ENCODE data around the gene ALG12.

ALG12 gene

DNA sequence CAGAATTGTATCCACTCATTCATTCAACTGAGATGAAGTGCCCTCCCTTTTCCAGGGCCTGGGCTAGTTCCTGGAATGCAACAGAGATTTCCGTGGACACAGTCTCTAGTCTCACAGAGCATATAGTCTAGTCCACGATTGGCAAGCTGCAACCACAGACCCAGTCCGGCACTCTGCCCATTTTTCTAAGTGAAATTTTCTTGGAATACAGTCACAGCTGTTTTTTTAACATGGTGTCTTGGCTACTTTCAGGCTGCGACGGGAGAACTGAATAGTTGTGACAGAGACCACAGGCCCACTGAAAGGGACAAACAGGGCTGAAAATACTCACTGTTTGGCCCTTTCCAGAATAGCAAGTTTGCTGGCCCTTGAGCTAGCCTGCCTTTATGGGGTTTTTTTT lies 29.2 kb downstream of the ALG12 start:
- peaks cover 12 to 28% of the 10 kb centered on the region in 2 donors for H3K36me3 ChIP-seq (ENCODE audit: control insufficient read depth in 2 of 2, insufficient read depth in 2 of 2, low read length in 2 of 2)
- no peak overlapping the region for H3K4me3 ChIP-seq (ENCODE audit: low read length in 2 of 2)
- H3K4me1 ChIP-seq (ENCODE audit: control insufficient read depth, insufficient read depth, low read length), result no peaks in the 10 kb centered on the region
- no peak overlapping the region for H3K9ac ChIP-seq (ENCODE audit: low read length in 2 of 2)
- no peaks in the 10 kb centered on the region for H3K27me3 ChIP-seq (ENCODE audit: control insufficient read depth in 1 of 2, insufficient read depth in 2 of 2, low read length in 2 of 2)
- H3K9me3 ChIP-seq (ENCODE audit: control insufficient read depth in 2 of 2, low read length in 2 of 2), result no peaks in the 10 kb centered on the region
- H3K27ac ChIP-seq (ENCODE audit: low read length), result no peak overlapping the region

DNA sequence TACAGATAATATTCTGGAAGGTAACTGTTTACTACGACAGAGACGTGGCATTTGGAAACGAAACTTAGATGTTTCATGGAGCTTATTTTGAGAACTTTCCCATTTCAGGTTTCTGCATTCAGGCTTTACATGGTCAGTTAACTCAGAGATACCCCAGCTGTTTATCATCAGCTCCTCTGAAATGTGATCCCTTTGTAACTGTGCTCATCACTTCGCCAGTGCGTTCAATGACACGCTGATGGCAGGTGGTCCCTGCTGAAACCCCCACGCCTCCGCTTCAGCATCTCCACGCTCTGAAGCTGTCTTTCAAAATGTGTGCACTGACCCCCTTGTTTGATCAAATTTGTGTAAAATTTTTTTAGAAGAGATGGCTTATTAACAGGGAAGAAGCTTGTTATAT lies 30.5 kb downstream of the ALG12 start:
- H3K27me3 ChIP-seq (ENCODE audit: control insufficient read depth in 1 of 2, insufficient read depth in 2 of 2, low read length in 2 of 2), result no peaks in the 10 kb centered on the region
- H3K9ac ChIP-seq (ENCODE audit: low read length in 2 of 2), result no peak overlapping the region
- H3K9me3 ChIP-seq (ENCODE audit: control insufficient read depth in 2 of 2, low read length in 2 of 2), result no peaks in the 10 kb centered on the region
- no peaks in the 10 kb centered on the region for H3K4me1 ChIP-seq (ENCODE audit: control insufficient read depth, insufficient read depth, low read length)
- peaks cover 12 to 28% of the 10 kb centered on the region in 2 donors for H3K36me3 ChIP-seq (ENCODE audit: control insufficient read depth in 2 of 2, insufficient read depth in 2 of 2, low read length in 2 of 2)
- no peak overlapping the region for H3K4me3 ChIP-seq (ENCODE audit: low read length in 2 of 2)
- H3K27ac ChIP-seq (ENCODE audit: low read length), result no peak overlapping the region

DNA sequence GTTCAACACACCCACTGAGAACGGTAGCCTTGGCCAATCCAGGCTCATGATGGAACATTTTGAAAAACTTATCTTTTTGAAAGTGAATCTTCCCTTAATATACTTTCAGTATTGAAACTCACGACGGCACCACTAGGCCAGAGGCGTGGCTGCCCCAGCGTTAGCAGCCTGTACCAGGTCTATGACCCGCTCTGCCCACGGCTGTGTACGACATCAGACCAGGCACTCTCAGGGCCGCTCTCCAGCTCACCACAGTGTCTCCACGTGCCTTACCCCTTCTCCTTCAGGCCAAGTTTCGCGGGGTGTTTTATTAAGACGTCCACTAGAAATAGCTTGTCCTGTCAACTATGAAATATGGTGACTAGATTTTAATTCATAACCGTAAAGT lies 31.2 kb downstream of the ALG12 start:
- Histone ChIP-seq H3K27me3 (ENCODE audit: control insufficient read depth in 1 of 2, insufficient read depth in 2 of 2, low read length in 2 of 2) (no peaks in the 10 kb centered on the region), H3K4me1 (ENCODE audit: control insufficient read depth, insufficient read depth, low read length) (no peaks in the 10 kb centered on the region), H3K9ac (ENCODE audit: low read length in 2 of 2) (no peak overlapping the region), H3K27ac (ENCODE audit: low read length) (no peak overlapping the region), H3K9me3 (ENCODE audit: control insufficient read depth in 2 of 2, low read length in 2 of 2) (no peaks in the 10 kb centered on the region), H3K36me3 (ENCODE audit: control insufficient read depth in 2 of 2, insufficient read depth in 2 of 2, low read length in 2 of 2) (peaks cover 10 to 24% of the 10 kb centered on the region in 2 donors), H3K4me3 (ENCODE audit: low read length in 2 of 2) (no peak overlapping the region)

DNA sequence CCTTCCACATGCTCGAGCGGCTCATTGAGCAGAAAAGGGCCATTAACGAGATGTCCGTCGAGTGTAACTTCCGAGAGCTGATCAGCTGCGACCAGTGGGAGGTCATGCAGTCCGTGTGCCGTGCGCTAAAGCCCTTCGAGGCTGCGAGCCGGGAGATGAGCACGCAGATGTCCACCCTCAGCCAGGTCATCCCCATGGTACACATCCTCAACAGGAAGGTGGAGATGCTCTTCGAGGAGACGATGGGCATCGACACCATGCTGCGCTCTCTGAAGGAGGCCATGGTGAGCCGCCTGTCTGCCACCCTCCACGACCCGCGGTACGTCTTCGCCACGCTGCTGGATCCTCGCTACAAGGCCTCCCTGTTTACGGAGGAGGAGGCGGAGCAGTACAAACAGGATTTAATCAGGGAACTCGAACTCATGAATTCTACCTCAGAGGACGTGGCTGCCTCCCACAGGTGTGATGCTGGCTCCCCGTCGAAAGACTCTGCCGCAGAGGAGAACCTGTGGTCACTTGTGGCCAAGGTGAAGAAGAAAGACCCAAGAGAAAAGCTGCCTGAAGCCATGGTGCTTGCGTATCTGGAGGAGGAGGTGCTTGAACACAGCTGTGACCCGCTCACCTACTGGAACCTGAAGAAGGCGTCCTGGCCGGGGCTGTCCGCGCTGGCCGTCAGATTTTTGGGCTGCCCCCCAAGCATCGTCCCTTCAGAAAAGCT lies 31.7 kb downstream of the ALG12 start:
- Histone ChIP-seq H3K4me1 (ENCODE audit: control insufficient read depth, insufficient read depth, low read length) (no peaks in the 10 kb centered on the region), H3K9me3 (ENCODE audit: control insufficient read depth in 2 of 2, low read length in 2 of 2) (no peaks in the 10 kb centered on the region), H3K9ac (ENCODE audit: low read length in 2 of 2) (no peak overlapping the region), H3K4me3 (ENCODE audit: low read length in 2 of 2) (no peak overlapping the region), H3K27ac (ENCODE audit: low read length) (no peak overlapping the region), H3K36me3 (ENCODE audit: control insufficient read depth in 2 of 2, insufficient read depth in 2 of 2, low read length in 2 of 2) (peaks cover 10 to 24% of the 10 kb centered on the region in 2 donors), H3K27me3 (ENCODE audit: control insufficient read depth in 1 of 2, insufficient read depth in 2 of 2, low read length in 2 of 2) (no peaks in the 10 kb centered on the region)

DNA sequence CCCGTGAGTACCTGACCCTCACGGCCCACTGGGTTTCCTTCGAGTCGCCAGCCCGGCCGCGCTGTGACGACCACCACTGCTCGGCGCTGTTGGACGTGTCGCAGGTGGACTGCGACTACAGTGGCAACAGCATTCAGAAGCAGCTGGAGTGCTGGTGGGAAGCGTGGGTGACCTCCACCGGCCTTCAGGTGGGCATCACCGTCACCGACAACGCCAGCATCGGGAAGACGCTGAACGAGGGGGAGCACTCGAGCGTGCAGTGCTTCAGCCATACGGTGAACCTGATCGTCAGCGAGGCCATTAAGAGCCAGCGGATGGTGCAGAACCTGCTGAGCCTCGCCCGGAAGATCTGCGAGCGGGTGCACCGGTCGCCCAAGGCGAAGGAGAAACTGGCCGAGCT lies 32.4 kb downstream of the ALG12 start:
- Histone ChIP-seq H3K4me1 (ENCODE audit: control insufficient read depth, insufficient read depth, low read length) (no peaks in the 10 kb centered on the region), H3K27ac (ENCODE audit: low read length) (no peak overlapping the region), H3K36me3 (ENCODE audit: control insufficient read depth in 2 of 2, insufficient read depth in 2 of 2, low read length in 2 of 2) (peaks cover 10 to 21% of the 10 kb centered on the region in 2 donors), H3K4me3 (ENCODE audit: low read length in 2 of 2) (no peak overlapping the region), H3K9ac (ENCODE audit: low read length in 2 of 2) (no peak overlapping the region), H3K27me3 (ENCODE audit: control insufficient read depth in 1 of 2, insufficient read depth in 2 of 2, low read length in 2 of 2) (no peaks in the 10 kb centered on the region), H3K9me3 (ENCODE audit: control insufficient read depth in 2 of 2, low read length in 2 of 2) (no peaks in the 10 kb centered on the region)

DNA sequence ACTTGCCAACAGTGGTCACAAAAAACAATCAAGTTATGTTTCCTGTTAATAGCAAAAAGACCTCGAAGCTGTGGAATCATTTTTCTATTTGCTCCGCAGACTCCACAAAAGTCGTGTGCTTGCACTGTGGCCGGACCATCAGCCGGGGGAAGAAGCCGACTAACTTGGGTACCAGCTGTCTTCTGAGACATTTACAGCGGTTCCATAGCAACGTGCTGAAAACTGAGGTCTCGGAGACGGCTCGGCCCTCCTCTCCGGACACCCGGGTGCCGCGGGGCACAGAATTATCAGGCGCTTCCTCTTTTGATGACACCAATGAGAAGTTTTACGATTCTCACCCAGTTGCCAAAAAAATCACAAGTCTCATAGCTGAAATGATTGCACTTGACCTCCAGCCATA lies 33.0 kb downstream of the ALG12 start:
- H3K27me3 ChIP-seq (ENCODE audit: control insufficient read depth in 1 of 2, insufficient read depth in 2 of 2, low read length in 2 of 2), result no peaks in the 10 kb centered on the region
- H3K9me3 ChIP-seq (ENCODE audit: control insufficient read depth in 2 of 2, low read length in 2 of 2), result peaks cover 0 to 2% of the 10 kb centered on the region in 2 donors
- H3K4me3 ChIP-seq (ENCODE audit: low read length in 2 of 2), result no peak overlapping the region
- H3K27ac ChIP-seq (ENCODE audit: low read length), result no peak overlapping the region
- peaks cover 10 to 21% of the 10 kb centered on the region in 2 donors for H3K36me3 ChIP-seq (ENCODE audit: control insufficient read depth in 2 of 2, insufficient read depth in 2 of 2, low read length in 2 of 2)
- H3K9ac ChIP-seq (ENCODE audit: low read length in 2 of 2), result no peak overlapping the region
- H3K4me1 ChIP-seq (ENCODE audit: control insufficient read depth, insufficient read depth, low read length), result no peaks in the 10 kb centered on the region

DNA sequence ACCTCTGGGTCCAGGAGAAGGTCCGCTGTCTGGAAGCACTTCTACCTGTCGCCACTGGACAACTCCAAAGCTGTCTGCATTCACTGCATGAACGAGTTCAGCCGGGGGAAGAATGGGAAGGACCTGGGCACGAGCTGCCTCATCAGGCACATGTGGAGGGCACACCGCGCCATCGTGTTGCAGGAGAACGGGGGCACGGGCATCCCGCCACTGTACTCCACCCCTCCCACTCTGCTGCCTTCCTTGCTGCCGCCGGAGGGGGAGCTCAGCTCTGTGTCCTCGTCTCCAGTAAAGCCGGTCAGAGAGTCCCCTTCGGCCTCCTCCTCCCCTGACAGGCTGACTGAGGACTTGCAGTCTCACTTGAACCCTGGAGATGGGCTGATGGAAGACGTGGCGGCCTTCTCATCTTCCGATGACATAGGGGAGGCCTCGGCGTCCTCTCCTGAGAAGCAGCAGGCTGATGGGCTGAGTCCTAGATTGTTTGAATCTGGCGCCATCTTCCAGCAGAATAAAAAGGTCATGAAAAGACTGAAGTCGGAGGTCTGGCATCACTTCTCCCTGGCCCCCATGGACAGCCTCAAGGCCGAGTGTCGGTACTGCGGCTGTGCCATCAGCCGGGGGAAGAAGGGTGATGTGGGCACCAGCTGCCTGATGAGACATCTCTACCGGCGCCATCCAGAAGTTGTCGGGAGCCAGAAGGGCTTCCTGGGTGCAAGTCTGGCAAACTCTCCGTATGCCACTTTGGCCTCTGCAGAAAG lies 33.6 kb downstream of the ALG12 start:
- Histone ChIP-seq H3K4me1 (ENCODE audit: control insufficient read depth, insufficient read depth, low read length) (no peaks in the 10 kb centered on the region), H3K9me3 (ENCODE audit: control insufficient read depth in 2 of 2, low read length in 2 of 2) (peaks cover 0 to 4% of the 10 kb centered on the region in 2 donors), H3K27ac (ENCODE audit: low read length) (no peak overlapping the region), H3K9ac (ENCODE audit: low read length in 2 of 2) (no peak overlapping the region), H3K36me3 (ENCODE audit: control insufficient read depth in 2 of 2, insufficient read depth in 2 of 2, low read length in 2 of 2) (peaks cover 10 to 21% of the 10 kb centered on the region in 2 donors), H3K27me3 (ENCODE audit: control insufficient read depth in 1 of 2, insufficient read depth in 2 of 2, low read length in 2 of 2) (no peaks in the 10 kb centered on the region), H3K4me3 (ENCODE audit: low read length in 2 of 2) (no peak overlapping the region)

DNA sequence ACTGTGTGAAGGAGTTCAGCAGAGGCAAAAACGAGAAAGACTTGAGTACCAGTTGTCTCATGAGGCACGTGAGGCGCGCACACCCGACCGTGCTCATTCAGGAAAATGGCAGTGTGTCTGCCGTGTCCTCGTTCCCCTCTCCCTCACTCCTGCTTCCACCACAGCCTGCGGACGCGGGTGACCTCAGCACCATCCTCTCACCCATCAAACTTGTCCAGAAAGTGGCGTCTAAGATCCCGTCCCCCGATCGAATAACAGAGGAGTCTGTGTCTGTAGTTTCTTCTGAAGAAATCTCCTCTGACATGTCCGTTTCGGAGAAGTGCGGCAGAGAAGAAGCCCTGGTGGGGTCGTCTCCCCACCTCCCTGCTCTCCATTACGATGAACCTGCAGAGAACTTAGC lies 34.2 kb downstream of the ALG12 start:
- H3K27me3 ChIP-seq (ENCODE audit: control insufficient read depth in 1 of 2, insufficient read depth in 2 of 2, low read length in 2 of 2), result no peaks in the 10 kb centered on the region
- no peak overlapping the region for H3K9ac ChIP-seq (ENCODE audit: low read length in 2 of 2)
- no peak overlapping the region for H3K27ac ChIP-seq (ENCODE audit: low read length)
- peaks cover 10 to 21% of the 10 kb centered on the region in 2 donors for H3K36me3 ChIP-seq (ENCODE audit: control insufficient read depth in 2 of 2, insufficient read depth in 2 of 2, low read length in 2 of 2)
- H3K9me3 ChIP-seq (ENCODE audit: control insufficient read depth in 2 of 2, low read length in 2 of 2), result peaks cover 0 to 4% of the 10 kb centered on the region in 2 donors
- H3K4me1 ChIP-seq (ENCODE audit: control insufficient read depth, insufficient read depth, low read length), result no peaks in the 10 kb centered on the region
- no peak overlapping the region for H3K4me3 ChIP-seq (ENCODE audit: low read length in 2 of 2)

DNA sequence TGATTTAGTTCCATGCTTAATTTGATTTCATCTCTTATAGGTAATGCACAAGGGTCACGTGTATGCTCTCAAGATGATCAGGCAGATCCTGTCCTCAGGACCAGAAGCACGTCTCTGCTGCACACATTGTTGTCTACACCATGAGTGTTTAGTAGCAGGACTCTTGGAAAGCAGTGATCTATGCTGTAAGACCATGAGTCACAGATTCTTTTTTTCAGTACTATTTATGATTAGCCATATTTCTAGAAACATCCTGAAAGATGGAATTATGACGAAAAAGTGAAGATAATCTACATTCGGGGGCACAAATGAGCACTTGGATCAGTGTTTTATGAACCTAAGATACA lies 35.0 kb downstream of the ALG12 start:
- H3K9ac ChIP-seq (ENCODE audit: low read length in 2 of 2), result no peak overlapping the region
- peaks cover 10 to 19% of the 10 kb centered on the region in 2 donors for H3K36me3 ChIP-seq (ENCODE audit: control insufficient read depth in 2 of 2, insufficient read depth in 2 of 2, low read length in 2 of 2)
- H3K4me1 ChIP-seq (ENCODE audit: control insufficient read depth, insufficient read depth, low read length), result no peaks in the 10 kb centered on the region
- no peaks in the 10 kb centered on the region for H3K27me3 ChIP-seq (ENCODE audit: control insufficient read depth in 1 of 2, insufficient read depth in 2 of 2, low read length in 2 of 2)
- H3K4me3 ChIP-seq (ENCODE audit: low read length in 2 of 2), result no peak overlapping the region
- peaks cover 0 to 4% of the 10 kb centered on the region in 2 donors for H3K9me3 ChIP-seq (ENCODE audit: control insufficient read depth in 2 of 2, low read length in 2 of 2)
- H3K27ac ChIP-seq (ENCODE audit: low read length), result no peak overlapping the region

DNA sequence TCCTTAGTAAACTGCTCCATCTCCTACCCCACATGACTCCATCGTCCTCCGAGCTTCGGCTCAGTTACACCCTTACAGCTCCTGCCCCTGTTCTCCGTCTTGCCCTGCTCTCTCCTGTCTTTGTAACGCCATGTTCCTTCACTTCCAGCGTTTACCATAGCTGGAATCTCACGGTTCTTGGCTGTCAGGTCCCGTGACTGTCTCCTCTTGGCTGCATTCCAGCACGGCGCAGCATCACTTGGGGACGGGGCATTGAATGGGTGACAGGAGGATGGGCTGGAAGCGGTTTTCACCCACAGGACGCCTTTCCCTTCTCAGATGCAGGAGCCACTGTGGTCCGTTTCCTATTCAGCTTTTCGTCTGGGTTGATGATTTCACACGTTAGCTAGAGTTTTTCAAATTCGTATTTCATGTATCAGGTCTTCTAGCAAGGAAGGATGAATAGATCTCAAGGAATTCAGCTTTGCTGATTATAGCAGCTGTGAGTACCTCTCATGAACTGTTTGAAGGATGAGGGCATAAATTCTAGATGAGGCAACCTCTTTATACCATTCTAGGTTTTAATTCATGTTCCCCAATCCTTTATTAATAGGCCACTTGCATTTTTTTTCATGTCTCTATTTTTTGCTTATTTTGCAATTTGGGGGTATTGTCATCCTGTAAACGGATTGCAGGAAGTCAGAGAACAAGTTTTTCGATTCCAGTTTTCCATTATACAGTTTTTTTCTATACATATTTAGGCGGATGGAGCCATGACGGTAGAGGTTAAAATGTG lies 35.5 kb downstream of the ALG12 start:
- Histone ChIP-seq H3K27me3 (ENCODE audit: control insufficient read depth in 1 of 2, insufficient read depth in 2 of 2, low read length in 2 of 2) (no peaks in the 10 kb centered on the region), H3K4me3 (ENCODE audit: low read length in 2 of 2) (no peak overlapping the region), H3K9me3 (ENCODE audit: control insufficient read depth in 2 of 2, low read length in 2 of 2) (peaks cover 0 to 4% of the 10 kb centered on the region in 2 donors), H3K36me3 (ENCODE audit: control insufficient read depth in 2 of 2, insufficient read depth in 2 of 2, low read length in 2 of 2) (peaks cover 10 to 18% of the 10 kb centered on the region in 2 donors), H3K4me1 (ENCODE audit: control insufficient read depth, insufficient read depth, low read length) (no peaks in the 10 kb centered on the region), H3K9ac (ENCODE audit: low read length in 2 of 2) (no peak overlapping the region), H3K27ac (ENCODE audit: low read length) (no peak overlapping the region)

All from stomach smooth muscle (tissue), 2 donors.